HG03060 (cell line): ENCODE measurements around the gene PRDM5.
"Not testable (repeated sequence)": the region's sequence is repeated elsewhere in the genome, so short reads cannot be mapped to it uniquely, and the experiment has no call there.

Experiments used
- ATAC-seq: cut with Tn5 transposase; IDR thresholded peaks from one replicate; pipeline ENCODE4 v1.9.1; 2021; ENCODE audit warnings: low read depth, moderate number of reproducible peaks; ENCODE audit not compliant: unreplicated experiment

PRDM5 gene

GRCh38 chr4:120671538-120671937 is 251.0 kb downstream of the PRDM5 start:
- no peak for ATAC-seq

DNA sequence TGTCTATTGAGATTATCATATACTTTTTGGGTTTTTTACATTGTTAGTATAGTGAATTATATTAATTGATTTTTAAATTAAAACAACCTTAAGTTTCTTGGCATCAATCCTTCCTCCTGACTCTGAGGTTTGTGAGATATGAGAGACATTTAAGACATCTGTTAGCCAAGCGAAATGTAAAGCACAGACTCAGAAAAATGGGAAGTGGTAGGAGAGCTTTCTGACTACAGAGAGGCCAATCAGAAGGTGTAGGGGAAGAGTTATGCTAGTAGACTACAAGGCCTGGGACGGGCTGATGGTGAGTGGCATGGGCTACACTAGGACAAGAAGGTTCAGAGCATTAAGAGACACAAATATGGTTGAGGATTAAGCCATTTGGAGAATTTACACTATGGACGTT is 255.4 kb downstream of the PRDM5 start:
- no peak for ATAC-seq

DNA sequence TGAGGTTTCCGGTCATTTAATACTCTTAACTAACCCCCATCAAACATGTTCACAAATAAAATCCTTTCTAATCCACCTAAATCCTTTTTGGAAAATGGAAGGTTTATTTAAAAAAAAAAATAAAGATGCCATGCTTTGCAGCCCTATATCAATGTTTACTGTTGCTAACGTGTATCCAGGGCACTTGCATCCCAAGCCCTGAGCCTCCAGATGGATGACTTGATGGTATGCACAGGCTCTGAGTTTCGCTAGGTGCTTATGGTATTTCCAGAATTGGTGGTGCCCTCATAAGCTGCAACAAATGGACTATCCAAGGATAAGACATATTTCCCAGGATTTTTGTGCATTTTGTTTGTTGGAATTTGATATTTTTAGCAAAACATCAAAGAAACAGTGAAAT is 257.7 kb downstream of the PRDM5 start:
- no peak for ATAC-seq

DNA sequence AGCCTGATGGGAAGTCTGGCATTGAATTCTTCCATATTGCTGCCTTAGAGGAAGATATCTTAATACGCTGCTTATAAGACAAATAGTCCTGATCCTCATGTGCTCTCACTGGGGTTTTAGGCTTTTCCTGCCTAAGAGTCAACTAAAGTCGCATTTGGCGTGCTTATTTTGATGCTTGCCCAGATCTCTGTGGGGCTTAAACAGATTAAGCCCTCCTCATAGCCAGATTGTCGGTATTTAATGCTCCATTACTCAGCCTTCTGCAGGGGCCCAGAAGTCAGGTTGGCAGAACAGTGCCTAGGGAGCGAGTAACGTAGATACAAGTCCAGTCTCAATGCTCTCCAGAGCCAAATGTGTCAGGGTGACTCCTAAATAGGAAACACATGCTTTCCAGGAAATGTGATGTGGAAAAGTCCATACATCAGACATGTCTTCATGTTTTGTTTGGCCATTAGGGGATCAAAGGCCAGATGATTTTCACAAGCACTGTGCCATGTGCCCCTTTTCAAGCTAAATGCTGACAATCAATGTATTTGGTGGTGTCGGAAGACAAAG is 262.8 kb downstream of the PRDM5 start:
- no peak for ATAC-seq

GRCh38 chr4:120658772-120659171 is 263.8 kb downstream of the PRDM5 start:
- ATAC-seq = no peak

DNA sequence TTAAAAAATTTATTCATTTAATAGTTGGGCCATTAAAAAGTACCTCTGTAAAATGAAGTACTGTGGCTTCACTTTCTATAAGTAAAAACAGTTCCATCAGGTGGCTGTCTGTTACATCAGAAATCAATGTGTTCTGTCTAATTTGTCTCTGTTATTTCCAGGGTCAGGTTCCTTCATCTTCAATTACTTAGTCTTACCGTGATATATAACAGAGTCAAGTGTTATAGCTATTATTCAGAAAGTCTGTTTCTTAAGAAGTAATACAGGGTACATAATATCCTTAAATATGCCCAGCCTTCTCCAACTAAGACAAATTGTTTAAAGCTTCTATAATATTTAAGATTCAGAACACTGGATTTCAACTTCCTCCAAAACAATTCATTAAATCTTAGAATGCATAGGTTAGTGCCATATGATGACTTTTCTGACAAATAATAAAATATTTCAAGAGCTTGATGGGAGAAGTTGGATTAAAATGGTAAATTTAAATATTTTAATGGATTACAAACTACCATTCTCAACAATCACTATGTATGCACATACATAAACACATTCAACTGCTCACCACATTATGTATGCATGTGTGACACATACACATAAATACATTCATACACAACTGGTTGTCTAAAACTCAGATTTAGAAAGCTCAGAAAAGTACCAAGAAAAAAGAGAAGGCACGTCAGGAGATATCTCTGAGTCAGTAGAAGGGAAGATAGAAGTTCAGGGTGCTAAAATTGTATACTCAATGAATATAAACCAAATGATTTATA is 268.5 kb downstream of the PRDM5 start:
- no peak for ATAC-seq

DNA sequence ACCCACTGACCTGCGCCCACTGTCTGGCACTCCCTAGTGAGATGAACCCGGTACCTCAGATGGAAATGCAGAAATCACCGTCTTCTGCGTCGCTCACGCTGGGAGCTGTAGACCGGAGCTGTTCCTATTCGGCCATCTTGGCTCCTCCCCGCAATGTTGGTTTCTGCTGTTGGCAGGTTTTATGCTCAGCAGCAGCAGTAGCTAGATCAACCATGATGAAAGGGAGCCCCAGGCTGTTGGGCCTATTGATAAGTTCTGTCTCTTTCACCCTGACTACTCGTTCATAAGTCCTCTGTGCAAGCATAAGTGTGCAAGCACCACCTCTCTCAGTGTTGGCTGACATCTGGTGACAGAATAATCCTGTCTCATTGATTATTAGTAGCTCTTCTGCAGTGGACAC is 274.2 kb downstream of the PRDM5 start:
- not testable (repeated sequence) for ATAC-seq
